GM19099 (cell line): ENCODE measurements around the gene CSF3R.

Source experiments
- POLR2A ChIP-seq: IDR thresholded peaks from 3 replicates; pipeline ENCODE4 v1.6.1; 2011; ENCODE audit warnings: low read depth; ENCODE audit not compliant: insufficient read length; ENCODE audit errors: extremely low read depth

CSF3R gene

GRCh38 chr1:36482724-36483388, at the start of gene CSF3R:
TSS of gene CSF3R (minus strand) at chr1:36482913. CDS start at chr1:36479496, 3,417 bp downstream.
- no peak for TF ChIP-seq POLR2A

- no peak for TF ChIP-seq POLR2A
Observed at GRCh38 chr1:36531833-36532232, 49.1 kb upstream of the CSF3R start.

GRCh38 chr1:36530791-36531190, 48.1 kb upstream of the CSF3R start:
- no peak for TF ChIP-seq POLR2A

- no peak for TF ChIP-seq POLR2A
Observed at GRCh38 chr1:36530261-36530660, 47.5 kb upstream of the CSF3R start.

- TF ChIP-seq POLR2A: no peak
Observed at GRCh38 chr1:36529769-36530260, 47.1 kb upstream of the CSF3R start.

GRCh38 chr1:36528361-36529349, 45.9 kb upstream of the CSF3R start:
- TF ChIP-seq POLR2A: no peak

- no peak for TF ChIP-seq POLR2A
Observed at GRCh38 chr1:36525166-36525565, 42.5 kb upstream of the CSF3R start.

GRCh38 chr1:36524359-36525062, 41.8 kb upstream of the CSF3R start:
- no peak for TF ChIP-seq POLR2A

GRCh38 chr1:36523850-36524249, 41.1 kb upstream of the CSF3R start:
- no peak for TF ChIP-seq POLR2A

- TF ChIP-seq POLR2A: no peak
Observed at GRCh38 chr1:36523230-36523495, 40.5 kb upstream of the CSF3R start.

GRCh38 chr1:36522461-36523229, 39.9 kb upstream of the CSF3R start:
- TF ChIP-seq POLR2A: no peak

GRCh38 chr1:36522021-36522420, 39.3 kb upstream of the CSF3R start:
- no peak for TF ChIP-seq POLR2A

GRCh38 chr1:36520771-36521420, 38.2 kb upstream of the CSF3R start:
- TF ChIP-seq POLR2A: no peak

GRCh38 chr1:36520056-36520455, 37.3 kb upstream of the CSF3R start:
- no peak for TF ChIP-seq POLR2A
